Endometrium (tissue), 2 donors: ENCODE data around the gene XCL1.
"Not testable (repeated sequence)": the region's sequence is repeated elsewhere in the genome, so short reads cannot be mapped to it uniquely, and the experiment has no call there.

Experiments
- FAIRE-seq: peaks from 2 replicates; lab custom pipeline; 2012; peaks lifted over from hg19 to GRCh38; lab: Jason Lieb, UNC
- donor health status: control.
- donor health status: control.

Gene XCL1

GRCh38 chr1:168576245-168576688 is at the start of gene XCL1:
Gene XCL1 (plus strand): TSS chr1:168576605. CDS start chr1:168576638, 33 bp downstream.
- FAIRE-seq = not testable (repeated sequence)

- FAIRE-seq = no peak
Observed at GRCh38 chr1:168529518-168529917, 46.9 kb upstream of the XCL1 start.

GRCh38 chr1:168531615-168532345 is 44.6 kb upstream of the XCL1 start:
- no peak for FAIRE-seq

GRCh38 chr1:168535536-168535935 is 40.9 kb upstream of the XCL1 start:
- FAIRE-seq = no peak

GRCh38 chr1:168540798-168541197 is 35.6 kb upstream of the XCL1 start:
- not testable (repeated sequence) for FAIRE-seq

GRCh38 chr1:168542978-168543377 is 33.4 kb upstream of the XCL1 start:
- FAIRE-seq = not testable (repeated sequence)

GRCh38 chr1:168543840-168544498 is 32.4 kb upstream of the XCL1 start, which contains the start of gene XCL2:
Gene XCL2 (minus strand): TSS chr1:168543997. CDS start chr1:168543964, 33 bp downstream.
- not testable (repeated sequence) for FAIRE-seq

- not testable (repeated sequence) for FAIRE-seq
Observed at GRCh38 chr1:168545678-168546552, 30.5 kb upstream of the XCL1 start.

- not testable (repeated sequence) for FAIRE-seq
Observed at GRCh38 chr1:168546553-168546895, 29.9 kb upstream of the XCL1 start.

GRCh38 chr1:168550971-168551370 is 25.4 kb upstream of the XCL1 start:
- FAIRE-seq = no peak

GRCh38 chr1:168551688-168552087 is 24.7 kb upstream of the XCL1 start:
- no peak for FAIRE-seq

- FAIRE-seq = no peak
Observed at GRCh38 chr1:168552961-168553360, 23.4 kb upstream of the XCL1 start.

- FAIRE-seq = no peak
Observed at GRCh38 chr1:168553680-168554553, 22.5 kb upstream of the XCL1 start.

- no peak for FAIRE-seq
Observed at GRCh38 chr1:168554603-168555483, 21.6 kb upstream of the XCL1 start.

- FAIRE-seq = no peak
Observed at GRCh38 chr1:168555508-168556046, 20.8 kb upstream of the XCL1 start.

GRCh38 chr1:168556647-168557046 is 19.8 kb upstream of the XCL1 start:
- no peak for FAIRE-seq

- FAIRE-seq = no peak
Observed at GRCh38 chr1:168560370-168560769, 16.0 kb upstream of the XCL1 start.

- no peak for FAIRE-seq
Observed at GRCh38 chr1:168561989-168562388, 14.4 kb upstream of the XCL1 start.

- no peak for FAIRE-seq
Observed at GRCh38 chr1:168565825-168566224, 10.6 kb upstream of the XCL1 start.

- no peak for FAIRE-seq
Observed at GRCh38 chr1:168567007-168567406, 9.4 kb upstream of the XCL1 start.
